Natural killer cell (primary cell): ENCODE measurements around the gene FAM120AOS. TPM values are rescaled to one million over a fixed set of nuclear protein-coding genes. Genes with fewer than 3 reads are reported as not detected.

Source experiments
- ATAC-seq, 3 donors: fragments of 150-1000 bp in 2 of 3; fragments of 200-7000 bp in 1 of 3; cut with Tn5 transposase; 1 replicate in 1 of 3; 2 replicates in 2 of 3; pipeline ENCODE4 v1.10.0; 2021; ENCODE audit warnings: mild to moderate bottlenecking in 2 of 3, moderate library complexity in 2 of 3
- DNase-seq, 2 donors: peaks; one replicate each; pipeline versions ENCODE4 v3.0.0 to v3.0.0-alpha.2; 2013 to 2021; ENCODE audit warnings: mixed read lengths in 1 of 2
- H3K27ac ChIP-seq: one replicate; pipeline ENCODE4 v1.5.1; 2013; ENCODE audit warnings: mild to moderate bottlenecking, low read length
- H3K27me3 ChIP-seq: one replicate; pipeline ENCODE4 v1.6.1; 2013; ENCODE audit warnings: low read length; ENCODE audit not compliant: control insufficient read depth, insufficient read depth
- H3K36me3 ChIP-seq: one replicate; pipeline ENCODE4 v1.6.1; 2013; ENCODE audit warnings: low read length; ENCODE audit not compliant: control insufficient read depth, insufficient read depth
- H3K4me1 ChIP-seq: one replicate; pipeline ENCODE4 v1.6.1; 2013; ENCODE audit warnings: low read length; ENCODE audit not compliant: control insufficient read depth, insufficient read depth
- H3K4me3 ChIP-seq: one replicate; pipeline ENCODE4 v1.5.1; 2013; ENCODE audit warnings: low read length
- H3K9me3 ChIP-seq: one replicate; pipeline ENCODE4 v1.6.1; 2013; ENCODE audit warnings: low read length; ENCODE audit not compliant: control insufficient read depth, insufficient read depth
- H3K27ac Mint-ChIP-seq, 2 donors: one replicate each; pipeline ENCODE4 v1.8.0; 2022; ENCODE audit warnings: mild to moderate bottlenecking in 2 of 2, mixed read lengths in 2 of 2, moderate library complexity in 1 of 2
- H3K27me3 Mint-ChIP-seq, 2 donors: one replicate each; pipeline ENCODE4 v1.8.0; 2022; ENCODE audit warnings: low read depth in 2 of 2, mixed read lengths in 2 of 2
- H3K36me3 Mint-ChIP-seq: one replicate; pipeline ENCODE4 v1.8.0; 2022; ENCODE audit warnings: mixed read lengths
- H3K4me1 Mint-ChIP-seq, 2 donors: one replicate each; pipeline ENCODE4 v1.8.0; 2022; ENCODE audit warnings: mixed read lengths in 2 of 2
- H3K4me3 Mint-ChIP-seq: one replicate; pipeline ENCODE4 v1.8.0; 2022; ENCODE audit warnings: mild to moderate bottlenecking, moderate library complexity, mixed read lengths
- H3K9me3 Mint-ChIP-seq, 2 donors: one replicate each; pipeline ENCODE4 v1.8.0; 2022; ENCODE audit warnings: mixed read lengths in 2 of 2
- WGBS: methylation state at CpG from one replicate; pipeline ENCODE4 v1.1.7; 2013; ENCODE audit warnings: missing lambda C conversion rate; ENCODE audit not compliant: insufficient coverage; 5-methylcytosine and 5-hydroxymethylcytosine counted together
- intact Hi-C: fragments of 100-400 bp; cut with micrococcal nuclease; formaldehyde crosslinking; loops from one replicate; pipeline ENCODE4 v1.14.2; 2022
- total RNA-seq, 4 donors: library from RNA; stranded (reverse); fragments of 120-200 nt in 1 of 4; gene quantifications; one replicate each; pipeline versions ENCODE4 v1.2.3 to v1.2.4, GENCODE V29; 2013 to 2022
- TF ChIP-seq, protein P1 (sequence below): fragments of 200-600 bp; IDR thresholded peaks from one replicate; pipeline ENCODE4 v1.8.0; 2022; ENCODE audit warnings: antibody characterized with exemption

Gene FAM120AOS
- total RNA-seq, 3 donors from 2014 or later (not counting 1 experiment from before 2014, with no cell fraction given): 36.7 to 49.7 (median 45.3) TPM

DNA sequence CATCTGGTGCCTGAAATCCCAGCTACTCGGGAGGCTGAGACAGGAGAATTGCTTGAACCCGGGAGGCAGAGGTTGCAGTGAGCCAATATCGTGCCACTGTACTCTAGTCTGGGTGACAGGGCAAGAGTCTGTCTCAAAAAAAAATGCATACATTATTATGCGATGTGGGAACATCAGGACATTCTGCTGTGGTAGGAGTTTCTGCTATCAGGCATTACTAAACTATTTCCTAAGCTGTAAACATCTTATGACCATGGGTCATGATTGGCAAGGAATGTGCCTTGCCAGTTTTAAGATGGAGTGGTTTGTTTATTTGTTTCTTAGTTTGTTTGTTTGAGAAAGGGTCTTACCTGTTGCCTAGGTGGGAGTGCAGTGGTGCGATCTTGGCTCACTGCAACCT is 47.0 kb downstream of the FAM120AOS start:
- WGBS: 95% methylated on average over 5 of the region's 5 CpGs
- H3K36me3 Mint-ChIP-seq: no peaks in the 10 kb centered on the region
- H3K4me1 Mint-ChIP-seq: no peaks in the 10 kb centered on the region
- intact Hi-C loops: no loop called here
- TF ChIP-seq, protein P1, sequence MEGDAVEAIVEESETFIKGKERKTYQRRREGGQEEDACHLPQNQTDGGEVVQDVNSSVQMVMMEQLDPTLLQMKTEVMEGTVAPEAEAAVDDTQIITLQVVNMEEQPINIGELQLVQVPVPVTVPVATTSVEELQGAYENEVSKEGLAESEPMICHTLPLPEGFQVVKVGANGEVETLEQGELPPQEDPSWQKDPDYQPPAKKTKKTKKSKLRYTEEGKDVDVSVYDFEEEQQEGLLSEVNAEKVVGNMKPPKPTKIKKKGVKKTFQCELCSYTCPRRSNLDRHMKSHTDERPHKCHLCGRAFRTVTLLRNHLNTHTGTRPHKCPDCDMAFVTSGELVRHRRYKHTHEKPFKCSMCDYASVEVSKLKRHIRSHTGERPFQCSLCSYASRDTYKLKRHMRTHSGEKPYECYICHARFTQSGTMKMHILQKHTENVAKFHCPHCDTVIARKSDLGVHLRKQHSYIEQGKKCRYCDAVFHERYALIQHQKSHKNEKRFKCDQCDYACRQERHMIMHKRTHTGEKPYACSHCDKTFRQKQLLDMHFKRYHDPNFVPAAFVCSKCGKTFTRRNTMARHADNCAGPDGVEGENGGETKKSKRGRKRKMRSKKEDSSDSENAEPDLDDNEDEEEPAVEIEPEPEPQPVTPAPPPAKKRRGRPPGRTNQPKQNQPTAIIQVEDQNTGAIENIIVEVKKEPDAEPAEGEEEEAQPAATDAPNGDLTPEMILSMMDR: no peak
- H3K27ac ChIP-seq: no peak overlapping the region
- H3K27ac Mint-ChIP-seq: no peak overlapping the region
- no peak for DNase-seq
- no peaks in the 10 kb centered on the region for H3K9me3 ChIP-seq
- H3K4me3 ChIP-seq: no peak overlapping the region
- peaks cover 26 to 41% of the 10 kb centered on the region in 2 donors for H3K27me3 Mint-ChIP-seq
- peaks cover 2% of the 10 kb centered on the region for H3K27me3 ChIP-seq
- no peaks in the 10 kb centered on the region for H3K36me3 ChIP-seq
- no peaks in the 10 kb centered on the region for H3K9me3 Mint-ChIP-seq
- no peak for ATAC-seq
- no peak overlapping the region for H3K4me3 Mint-ChIP-seq
- H3K4me1 ChIP-seq: no peaks in the 10 kb centered on the region

- ATAC-seq: no peak
- Mint-ChIP-seq H3K36me3 (no peaks in the 10 kb centered on the region), H3K4me1 (no peaks in the 10 kb centered on the region), H3K9me3 (no peaks in the 10 kb centered on the region), H3K27me3 (peaks cover 8 to 51% of the 10 kb centered on the region in 2 donors), H3K4me3 (no peak overlapping the region), H3K27ac (no peak overlapping the region)
- Histone ChIP-seq H3K27ac (no peak overlapping the region), H3K4me1 (no peaks in the 10 kb centered on the region), H3K9me3 (no peaks in the 10 kb centered on the region), H3K27me3 (no peaks in the 10 kb centered on the region), H3K36me3 (no peaks in the 10 kb centered on the region), H3K4me3 (no peak overlapping the region)
- no peak for DNase-seq
- TF ChIP-seq, protein P1: no peak
- intact Hi-C loops: no loop called here
- WGBS: 89% methylated on average over 9 of the region's 9 CpGs
Measured at GRCh38 chr9:93398471-93398870, 54.9 kb downstream of the FAM120AOS start.

DNA sequence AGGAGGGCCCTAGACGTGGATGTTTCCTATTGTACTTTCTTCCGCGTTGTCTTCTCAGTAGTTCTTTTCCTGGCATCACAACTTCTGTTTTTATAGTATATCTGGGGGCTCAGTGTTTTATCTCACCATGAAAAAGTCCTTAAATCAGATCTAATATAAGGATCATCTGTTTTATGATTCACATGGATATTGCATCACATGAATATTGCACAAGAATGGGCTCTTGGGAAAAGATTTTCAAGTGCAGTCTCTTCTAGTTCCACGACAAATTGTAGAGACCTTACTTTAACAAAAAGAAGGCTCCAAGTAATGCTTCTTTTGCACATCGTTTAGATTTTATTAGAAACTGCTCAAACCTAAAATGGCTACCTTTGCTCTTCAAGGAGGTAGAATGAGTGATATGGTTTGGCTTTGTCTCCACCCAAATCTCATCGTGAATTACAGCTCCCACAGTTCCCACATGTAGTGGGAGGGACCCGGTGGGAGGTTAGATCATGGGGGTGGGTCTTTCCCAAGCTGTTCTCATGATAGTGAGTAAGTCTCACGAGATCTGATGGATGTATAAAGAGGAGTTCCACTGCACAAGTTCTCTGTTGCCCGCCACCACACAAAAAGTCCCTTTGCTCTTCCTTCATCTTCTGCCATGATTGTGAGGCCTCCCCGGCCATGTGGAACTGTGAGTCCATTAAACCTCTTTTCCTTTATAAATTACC is 55.6 kb downstream of the FAM120AOS start:
- H3K4me1 Mint-ChIP-seq: no peaks in the 10 kb centered on the region
- peaks cover 9 to 51% of the 10 kb centered on the region in 2 donors for H3K27me3 Mint-ChIP-seq
- no peaks in the 10 kb centered on the region for H3K4me1 ChIP-seq
- H3K9me3 ChIP-seq: no peaks in the 10 kb centered on the region
- 93% methylated on average over 8 of the region's 10 CpGs for WGBS
- H3K4me3 ChIP-seq: no peak overlapping the region
- H3K36me3 Mint-ChIP-seq: no peaks in the 10 kb centered on the region
- intact Hi-C loops: no loop called here
- no peak for DNase-seq
- no peaks in the 10 kb centered on the region for H3K9me3 Mint-ChIP-seq
- H3K27me3 ChIP-seq: no peaks in the 10 kb centered on the region
- no peak overlapping the region for H3K27ac ChIP-seq
- H3K4me3 Mint-ChIP-seq: no peak overlapping the region
- H3K27ac Mint-ChIP-seq: no peak overlapping the region
- TF ChIP-seq, protein P1: no peak
- H3K36me3 ChIP-seq: no peaks in the 10 kb centered on the region
- no peak for ATAC-seq

Other genes with a start within 250 kb of the FAM120AOS start
- 10 to 100 TPM; 87.7 to 96.1 (median 91.5) TPM for gene FAM120A, start 1.9 kb downstream of the FAM120AOS start, total RNA-seq
- 10 to 100 TPM; 24.8 to 28.1 (median 26.4) TPM for gene PHF2, start 123.0 kb upstream of the FAM120AOS start, total RNA-seq